GM19438 (cell line): ENCODE data around the gene AIF1.
A peak's percentile ranks its signal among the peaks of the same experiment; 100 is the strongest.

Source experiments
- ATAC-seq: cut with Tn5 transposase; IDR thresholded peaks from one replicate; pipeline ENCODE4 v1.9.1; 2021; ENCODE audit warnings: low read depth; ENCODE audit not compliant: unreplicated experiment

The AIF1 gene

DNA sequence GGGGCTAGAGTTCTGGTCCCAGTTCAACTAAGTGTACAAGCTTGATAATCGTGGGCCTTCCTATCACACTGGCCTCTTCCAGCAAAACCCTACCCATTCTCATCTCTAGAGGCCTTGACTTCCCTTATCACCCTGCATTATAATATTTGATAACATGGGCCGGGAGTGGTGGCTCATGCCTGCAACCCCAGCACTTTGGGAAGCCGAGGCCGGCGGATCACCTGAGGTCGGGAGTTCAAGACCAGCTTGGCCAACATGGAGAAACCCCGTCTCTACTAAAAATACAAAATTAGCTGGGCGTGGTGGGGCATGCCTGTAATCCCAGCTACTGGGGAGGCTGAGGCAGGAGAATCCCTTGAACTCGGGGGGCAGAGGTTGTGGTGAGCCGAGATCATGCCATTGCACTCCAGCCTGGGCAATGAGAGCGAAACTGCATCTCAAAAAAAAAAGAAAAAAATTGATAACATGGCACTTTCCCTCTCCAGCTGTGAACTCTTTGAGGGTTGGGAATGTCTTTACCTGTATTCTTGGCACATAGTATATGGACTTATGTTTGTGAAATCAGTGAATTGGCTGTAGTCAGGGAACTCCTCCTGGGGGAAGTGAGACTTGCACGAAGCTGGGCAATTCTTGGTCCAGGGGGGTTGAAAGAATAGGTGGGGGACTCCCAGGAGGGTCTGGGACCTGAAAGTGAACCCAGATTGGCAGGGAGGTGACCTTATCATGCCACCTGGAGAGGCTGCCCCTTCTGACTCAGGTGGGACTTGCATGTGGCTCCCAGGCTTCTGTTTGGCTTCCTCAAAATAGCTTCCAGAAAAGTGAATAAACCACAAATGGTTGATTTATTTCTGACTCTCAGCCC lies 46.5 kb downstream of the AIF1 start:
- ATAC-seq: no peak

DNA sequence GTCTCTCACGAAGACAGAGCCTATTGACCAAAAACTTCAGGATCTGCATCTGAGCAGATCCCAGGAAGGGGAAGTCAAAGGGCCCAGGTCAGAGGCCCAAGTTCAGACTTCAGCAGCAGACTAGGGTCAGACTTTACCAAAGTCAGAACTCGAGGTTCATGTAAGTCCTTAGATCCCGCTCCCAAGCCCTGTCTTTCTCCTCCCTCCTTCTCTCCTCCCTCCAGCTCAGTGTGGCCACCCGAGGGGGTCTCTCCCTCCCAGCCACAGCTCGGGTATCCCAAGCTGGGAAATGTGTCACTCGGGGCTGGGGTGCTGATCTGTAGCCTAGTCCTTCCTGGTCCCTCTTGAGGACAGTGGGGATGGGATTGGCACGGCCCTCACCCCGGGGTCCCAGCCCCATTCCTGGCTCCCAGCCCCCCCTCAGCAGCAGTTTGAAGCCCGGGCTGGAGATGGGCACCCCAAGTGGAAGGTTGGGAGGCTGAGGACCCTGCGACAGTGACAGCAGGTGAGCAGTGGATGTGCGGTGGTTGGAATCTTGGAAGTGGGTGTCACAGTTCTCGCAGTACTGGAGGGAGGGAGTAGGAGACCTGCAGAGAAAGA lies 47.2 kb downstream of the AIF1 start:
- ATAC-seq: no peak

DNA sequence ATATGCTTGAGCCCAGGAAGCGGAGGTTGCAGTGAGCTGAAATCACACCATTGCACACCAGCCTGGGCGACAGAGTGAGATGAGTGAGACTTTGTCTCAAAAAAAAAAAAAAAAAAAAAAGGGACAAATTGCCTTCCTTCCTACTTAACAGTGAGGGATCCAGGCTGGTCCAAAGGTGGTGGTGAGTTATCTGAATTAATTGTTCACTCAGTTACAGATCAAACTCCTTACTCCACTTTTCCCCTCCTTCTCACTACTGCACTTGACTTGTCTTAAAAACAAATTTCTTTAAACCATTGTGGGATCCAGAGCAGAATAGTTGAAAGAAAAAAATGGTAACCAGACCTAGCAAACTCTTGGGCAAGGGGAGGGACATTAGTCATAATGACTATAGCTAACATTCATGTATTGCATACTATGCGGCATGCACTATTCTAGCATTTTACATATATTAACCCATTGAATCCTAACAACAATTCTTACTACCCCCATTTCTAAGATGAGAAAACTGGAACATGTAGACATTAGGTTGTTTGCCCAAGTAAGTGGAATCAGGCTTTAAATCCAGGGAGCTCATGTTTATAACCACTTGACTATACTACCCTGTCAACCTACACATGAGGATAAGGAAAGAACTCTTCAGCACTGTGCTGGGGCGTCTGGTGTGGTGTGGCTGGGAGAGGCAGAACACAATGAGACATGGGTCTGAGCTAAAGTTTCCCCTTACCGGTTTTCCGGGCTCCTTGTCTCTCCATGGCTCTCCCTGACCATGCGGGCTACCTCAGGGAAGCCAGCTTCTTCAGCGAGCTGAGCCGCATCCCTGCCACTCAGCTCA lies 48.3 kb downstream of the AIF1 start:
- no peak for ATAC-seq

DNA sequence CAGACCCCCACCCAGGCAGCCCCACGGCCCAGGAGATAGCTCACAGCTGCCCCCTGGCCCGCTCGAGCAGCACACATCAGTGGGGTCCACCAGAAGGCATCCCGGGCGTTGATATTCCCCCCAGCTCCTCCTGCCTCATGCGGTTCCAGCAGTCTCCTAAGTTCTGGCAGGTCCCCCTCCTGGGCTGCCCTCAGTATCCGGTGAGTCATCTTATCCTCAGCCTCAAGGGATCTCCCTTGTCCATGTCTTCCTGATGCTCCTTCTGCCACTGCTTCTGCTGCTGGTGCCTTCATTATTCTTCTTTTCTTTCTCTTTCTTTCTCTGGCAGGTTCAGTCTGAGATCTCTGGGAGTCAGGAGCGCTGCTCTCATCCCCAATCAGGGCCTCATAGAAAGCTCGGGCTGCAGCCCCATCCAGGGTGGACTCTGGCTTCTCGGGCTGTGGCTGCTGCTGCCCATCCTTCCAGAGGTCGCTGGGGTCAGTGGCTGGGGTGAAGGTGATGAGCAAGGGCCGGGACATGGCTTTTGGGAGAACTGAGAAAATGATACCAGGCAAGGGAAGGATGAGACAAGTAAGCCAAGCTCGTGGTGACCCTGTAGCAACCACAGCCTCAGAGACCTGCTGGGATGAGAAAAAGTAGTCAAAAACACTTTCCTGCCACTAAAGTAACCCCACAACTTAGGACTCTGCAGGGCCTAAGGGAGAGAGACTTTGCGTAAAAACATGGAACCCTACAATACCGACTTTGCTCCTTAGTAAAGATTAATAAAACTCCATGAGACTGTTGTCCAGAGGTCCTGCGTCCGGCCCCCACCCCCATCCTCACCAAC lies 49.1 kb downstream of the AIF1 start:
- no peak for ATAC-seq

DNA sequence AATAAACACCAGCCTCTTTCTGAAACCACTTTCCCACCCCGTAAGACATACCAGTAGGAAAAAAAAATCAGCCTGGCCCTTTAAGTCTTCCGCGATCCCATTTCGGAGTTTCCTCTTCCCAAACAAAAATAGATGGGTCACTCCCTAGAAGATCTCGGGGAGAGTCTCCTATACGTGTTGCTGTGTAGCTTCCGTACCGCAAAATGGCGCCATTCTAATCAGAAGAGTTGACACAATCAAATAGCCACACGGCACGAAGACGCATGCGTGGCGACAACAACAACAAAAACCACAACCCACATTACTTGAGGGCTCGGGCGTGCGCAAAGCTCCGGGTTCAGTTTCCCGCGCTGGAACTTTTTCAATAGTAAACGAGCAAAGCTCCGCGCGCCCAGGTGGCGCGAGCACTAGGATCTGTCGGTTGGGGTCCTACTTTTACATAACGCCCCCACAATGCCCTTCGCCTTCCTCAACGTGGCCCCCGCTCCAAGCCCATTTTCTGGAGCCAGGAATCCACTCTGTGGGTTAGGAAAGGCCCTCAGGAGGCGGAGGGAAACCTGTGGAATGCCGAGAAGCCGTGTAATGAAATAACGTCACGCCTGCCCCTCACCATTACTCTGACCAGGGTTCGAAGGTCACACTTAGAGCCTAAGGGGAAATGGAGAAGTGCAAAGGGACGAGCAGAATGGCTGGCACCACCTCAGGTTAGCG lies 49.9 kb downstream of the AIF1 start, which contains the start of gene GPANK1:
GPANK1 (minus strand) TSS at position 208 of the 711 bp plus-strand sequence. CDS start 519 bp downstream, outside the sequence.
- ATAC-seq: peak; percentile 2

DNA sequence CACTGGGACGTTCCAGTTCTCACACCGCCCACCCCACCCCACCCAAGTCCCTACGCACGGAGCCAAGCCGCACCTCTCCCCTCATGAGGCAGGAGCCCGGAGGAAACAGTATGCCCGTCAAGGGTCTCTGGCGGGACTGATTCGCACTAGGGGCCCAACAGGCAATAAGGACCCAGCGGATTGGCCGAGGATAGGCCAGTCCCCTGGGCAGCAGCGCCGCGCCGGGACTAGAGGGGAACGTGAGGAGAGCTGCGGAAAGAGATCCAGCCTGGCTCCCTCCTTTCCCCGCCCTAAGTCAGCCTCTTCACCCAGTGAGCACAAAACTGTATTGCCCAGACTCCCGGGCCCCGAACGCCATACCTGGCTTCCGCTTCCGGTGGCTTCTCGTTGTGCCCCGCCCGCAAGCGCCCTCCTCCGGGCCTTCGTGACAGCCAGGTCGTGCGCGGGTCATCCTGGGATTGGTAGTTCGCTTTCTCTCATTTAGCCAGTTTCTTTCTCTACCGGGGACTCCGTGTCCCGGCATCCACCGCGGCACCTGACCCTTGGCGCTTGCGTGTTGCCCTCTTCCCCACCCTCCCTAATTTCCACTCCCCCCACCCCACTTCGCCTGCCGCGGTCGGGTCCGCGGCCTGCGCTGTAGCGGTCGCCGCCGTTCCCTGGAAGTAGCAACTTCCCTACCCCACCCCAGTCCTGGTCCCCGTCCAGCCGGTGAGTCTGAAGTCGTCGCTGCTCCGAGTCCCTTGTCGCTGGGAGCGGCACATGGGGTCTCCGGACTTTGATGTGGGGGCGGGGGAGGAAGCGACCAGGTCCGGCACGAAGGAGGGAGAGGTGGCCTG lies 50.7 kb downstream of the AIF1 start, which contains the start of gene CSNK2B:
CSNK2B (plus strand) TSS at position 580 of the 836 bp plus-strand sequence. CDS start 752 bp downstream, outside the sequence.
- ATAC-seq: peak; percentile 76

DNA sequence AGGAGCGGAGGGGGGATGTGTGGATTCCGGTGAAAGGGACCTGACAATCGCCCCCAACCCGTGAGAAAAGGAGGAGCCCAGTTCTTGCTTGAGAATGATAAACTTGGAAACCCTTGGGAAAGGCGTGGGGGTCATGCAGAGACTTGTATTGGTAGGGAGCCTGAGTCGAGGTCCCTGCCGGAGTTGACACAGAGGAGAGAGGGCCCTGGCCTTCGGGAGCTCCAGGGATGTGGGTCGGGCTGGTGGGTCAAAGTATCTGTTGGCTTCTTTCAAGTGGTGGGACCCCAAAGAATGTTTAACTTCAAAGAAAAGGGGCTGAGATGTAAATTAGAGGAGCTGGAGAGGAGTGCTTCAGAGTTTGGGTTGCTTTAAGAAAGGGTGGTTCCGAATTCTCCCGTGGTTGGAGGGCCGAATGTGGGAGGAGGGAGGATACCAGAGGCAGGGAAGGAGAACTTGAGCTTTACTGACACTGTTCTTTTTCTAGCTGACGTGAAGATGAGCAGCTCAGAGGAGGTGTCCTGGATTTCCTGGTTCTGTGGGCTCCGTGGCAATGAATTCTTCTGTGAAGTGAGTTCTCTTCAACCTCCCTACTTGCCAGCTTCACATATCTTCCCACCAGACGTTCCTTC lies 51.4 kb downstream of the AIF1 start:
- ATAC-seq: no peak
